Pancreas (tissue), 10 donors: Measurements from ENCODE around the gene CAPS. TPM values are rescaled to one million over a fixed set of nuclear protein-coding genes. Genes with fewer than 3 reads are reported as not detected.

Experiments
- ATAC-seq, 4 donors: fragments of 200-7000 bp; cut with Tn5 transposase; one replicate each; pipeline versions ENCODE4 v1.8.0 to v1.9.1; 2020; ENCODE audit warnings: mild to moderate bottlenecking in 4 of 4, moderate library complexity in 4 of 4
- DNase-seq, 6 donors: peaks; one replicate each; pipeline ENCODE4 v3.0.0-alpha.2; 2020
- FAIRE-seq: peaks from 2 replicates; lab custom pipeline; 2012; peaks lifted over from hg19 to GRCh38; lab: Jason Lieb, UNC
- H3K27ac ChIP-seq, 4 donors: fragments of 200-600 bp; sonication (generic); 1 replicate in 3 of 4; 2 replicates in 1 of 4; pipeline versions ENCODE4 v1.5.0 to v1.8.0; 2020
- H3K27me3 ChIP-seq, 4 donors: fragments of 200-600 bp; one replicate each; pipeline ENCODE4 v1.8.0; 2021
- H3K36me3 ChIP-seq, 3 donors: fragments of 200-600 bp; sonication (generic) in 1 of 3; one replicate each; pipeline versions ENCODE4 v1.5.0 to v1.8.0; 2020 to 2021
- H3K4me1 ChIP-seq, 3 donors: fragments of 200-600 bp; one replicate each; pipeline ENCODE4 v1.8.0; 2021
- H3K4me3 ChIP-seq, 4 donors: fragments of 200-600 bp; sonication (generic) in 2 of 4; one replicate each; pipeline versions ENCODE4 v1.5.0 to v1.8.0; 2020 to 2021
- H3K9me3 ChIP-seq, 4 donors: fragments of 200-600 bp; one replicate each; pipeline ENCODE4 v1.8.0; 2021
- WGBS, 2 donors: extraction: QIAGEN DNeasy Blood & Tissue Kit; methylation state at CpG; one replicate each; pipeline ENCODE4 v1.1.7; 2013; 5-methylcytosine and 5-hydroxymethylcytosine counted together
- intact Hi-C, 3 donors: fragments of 100-400 bp; cut with DNase I; formaldehyde crosslinking; loops; one replicate each; pipeline versions ENCODE4 v1.11.1 to v1.14.2; 2022
- polyA plus RNA-seq, 2 donors: library from polyadenylated mRNA; stranded (reverse); fragments of 200-250 nt; gene quantifications; one replicate each; pipeline ENCODE4 v1.2.3, GENCODE V29; 2013
- total RNA-seq, 6 donors: library from RNA; stranded (reverse); fragmentation: NEBNext Ultra II Directional in 4 of 6; extraction: Animal tissue kit (Norgen Biotek cat#: 25700) in 4 of 6; gene quantifications; one replicate each; pipeline versions ENCODE4 v1.2.1 to v1.2.4, GENCODE V29; 2021 to 2023
- TF ChIP-seq, protein P1 (sequence below), 4 donors: fragments of 200-600 bp; sonication (generic) in 3 of 4; IDR thresholded peaks; one replicate each; pipeline versions ENCODE4 v1.5.0 to v1.8.0; 2021; ENCODE audit warnings: antibody characterized with exemption in 4 of 4
- donor health status: healthy with polysubstance abuse.
- donor health status: DM: no; HTN: no; CAD: no; lungs with moderate emphysema.
- donor health status: DM: no; HTN: no; CAD: no.
- donor health status: control.
- donor health status: control.
- donor health status: Bipolar disorder and iron deficiency.
- donor health status: DM: yes; HTN: yes; CAD: no.
- donor health status: DM: no; HTN: no; CAD: no.
- donor health status: DM: no; HTN: no; CAD: no.
- donor health status: DM: yes; HTN: yes; CAD: no.

The CAPS gene
- total and polyA plus RNA-seq, 8 donors: 10.5 to 77.2 (median 15.8) TPM

GRCh38 chr19:5904352-5905113 lies 9.5 kb upstream of the CAPS start, which contains the start of gene VMAC:
Gene VMAC (plus strand): TSS chr19:5904872. CDS start chr19:5904891, 19 bp downstream.
- WGBS, 2 donors: 0% methylated on average over 61 of the region's 61 CpGs
- no peaks in the 10 kb centered on the region for H3K9me3 ChIP-seq
- peak within 1 kb of the TSS; percentile 73 to 84 (median 76) for H3K27ac ChIP-seq
- DNase-seq (peak; percentile 99 to 100 (median 100)), ATAC-seq (peak; percentile 75 to 87 (median 80)), FAIRE-seq (peak; percentile 98)
- peak within 1 kb of the TSS; percentile 65 to 92 (median 85) for H3K4me3 ChIP-seq
- H3K4me1 ChIP-seq: peaks cover 4 to 13% (median 6%) of the 10 kb centered on the region in 3 donors
- TF ChIP-seq, protein P1, sequence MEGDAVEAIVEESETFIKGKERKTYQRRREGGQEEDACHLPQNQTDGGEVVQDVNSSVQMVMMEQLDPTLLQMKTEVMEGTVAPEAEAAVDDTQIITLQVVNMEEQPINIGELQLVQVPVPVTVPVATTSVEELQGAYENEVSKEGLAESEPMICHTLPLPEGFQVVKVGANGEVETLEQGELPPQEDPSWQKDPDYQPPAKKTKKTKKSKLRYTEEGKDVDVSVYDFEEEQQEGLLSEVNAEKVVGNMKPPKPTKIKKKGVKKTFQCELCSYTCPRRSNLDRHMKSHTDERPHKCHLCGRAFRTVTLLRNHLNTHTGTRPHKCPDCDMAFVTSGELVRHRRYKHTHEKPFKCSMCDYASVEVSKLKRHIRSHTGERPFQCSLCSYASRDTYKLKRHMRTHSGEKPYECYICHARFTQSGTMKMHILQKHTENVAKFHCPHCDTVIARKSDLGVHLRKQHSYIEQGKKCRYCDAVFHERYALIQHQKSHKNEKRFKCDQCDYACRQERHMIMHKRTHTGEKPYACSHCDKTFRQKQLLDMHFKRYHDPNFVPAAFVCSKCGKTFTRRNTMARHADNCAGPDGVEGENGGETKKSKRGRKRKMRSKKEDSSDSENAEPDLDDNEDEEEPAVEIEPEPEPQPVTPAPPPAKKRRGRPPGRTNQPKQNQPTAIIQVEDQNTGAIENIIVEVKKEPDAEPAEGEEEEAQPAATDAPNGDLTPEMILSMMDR (IDR thresholded peaks at IDR 0.05): no peak
- H3K27me3 ChIP-seq: no peaks in the 10 kb centered on the region
- no peaks in the 10 kb centered on the region for H3K36me3 ChIP-seq
- intact Hi-C loops: no loop called here

DNA sequence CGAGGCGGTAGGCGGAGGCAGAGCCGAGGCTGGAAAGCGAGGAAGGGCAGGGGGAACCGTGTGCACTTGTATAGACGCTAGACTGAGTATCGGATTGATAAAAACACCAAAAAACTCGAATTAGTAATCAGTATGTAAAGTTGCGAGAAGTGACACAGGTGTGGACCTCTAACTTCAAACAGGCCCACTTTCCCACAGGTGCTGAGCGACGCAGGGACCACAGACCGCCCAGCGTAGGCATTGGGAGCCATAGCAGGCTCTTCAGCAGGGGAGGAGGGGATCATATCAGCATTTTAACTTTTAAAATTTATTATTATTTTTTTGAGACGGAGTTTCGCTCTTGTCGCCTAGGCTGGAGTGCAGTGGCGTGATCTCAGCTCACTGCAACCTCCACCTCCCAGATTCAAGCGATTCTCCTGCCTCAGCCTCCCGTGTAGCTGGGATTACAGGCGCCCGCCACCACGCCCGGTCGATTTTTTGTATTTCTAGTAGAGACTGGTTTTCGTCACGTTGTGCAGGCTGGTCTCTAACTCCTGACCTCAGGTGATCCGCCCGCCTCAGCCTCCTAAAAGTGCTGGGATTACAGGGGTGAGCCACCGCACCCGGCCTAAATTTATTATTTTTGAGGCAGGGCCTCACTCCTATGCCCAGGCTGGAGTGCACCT lies 8.8 kb upstream of the CAPS start:
- DNase-seq: peak in 1 of 6 donors; percentile 42
- no peak for FAIRE-seq
- 30 to 34% methylated on average over 31 of the region's 31 CpGs for WGBS, 2 donors

DNA sequence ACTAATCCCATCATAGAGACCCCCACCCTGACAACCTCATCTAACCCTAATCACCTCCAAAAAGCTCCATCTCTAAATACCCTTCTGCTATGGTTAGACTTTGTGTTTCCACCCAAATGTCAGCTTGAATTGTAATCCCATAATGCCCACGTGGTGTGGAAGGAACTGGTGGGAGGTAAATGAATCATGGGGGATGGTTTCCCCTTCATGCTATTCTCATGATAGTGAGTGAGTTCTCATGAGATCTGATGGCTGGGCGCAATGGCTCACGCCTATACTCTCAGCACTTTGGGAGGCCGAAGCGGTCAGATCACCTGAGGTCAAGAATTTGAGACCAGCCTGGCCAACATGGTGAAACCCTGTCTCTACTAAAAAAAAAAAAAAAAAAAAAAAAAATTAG lies 6.8 kb upstream of the CAPS start:
- TF ChIP-seq, protein P1 (IDR thresholded peaks at IDR 0.05): no peak
- H3K27ac ChIP-seq: no peak overlapping the region
- ATAC-seq (no peak), FAIRE-seq (no peak), DNase-seq (peak in 1 of 6 donors; percentile 10)
- H3K4me3 ChIP-seq: no peak overlapping the region
- no peaks in the 10 kb centered on the region for H3K27me3 ChIP-seq
- WGBS, 2 donors: 69 to 84% methylated on average over 5 of the region's 5 CpGs
- H3K9me3 ChIP-seq: no peaks in the 10 kb centered on the region
- H3K4me1 ChIP-seq: peaks cover 4 to 13% (median 6%) of the 10 kb centered on the region in 3 donors
- intact Hi-C loops: no loop called here
- no peaks in the 10 kb centered on the region for H3K36me3 ChIP-seq

More for the DNA sequence above, 8.8 kb upstream of the CAPS start:
- no peaks in the 10 kb centered on the region for H3K9me3 ChIP-seq
- peak overlapping the region; percentile 19 to 78 (median 62) for H3K27ac ChIP-seq
- TF ChIP-seq, protein P1 (IDR thresholded peaks at IDR 0.05): no peak
- H3K4me3 ChIP-seq: peak overlapping the region; percentile 60 to 92 (median 68)
- peaks cover 4 to 13% (median 6%) of the 10 kb centered on the region in 3 donors for H3K4me1 ChIP-seq
- H3K27me3 ChIP-seq: no peaks in the 10 kb centered on the region
- ATAC-seq: no peak
- intact Hi-C loops: no loop called here
- no peaks in the 10 kb centered on the region for H3K36me3 ChIP-seq

GRCh38 chr19:5908773-5909442 lies 5.1 kb upstream of the CAPS start:
- no peak for FAIRE-seq
- H3K36me3 ChIP-seq: no peaks in the 10 kb centered on the region
- WGBS, 2 donors: 72 to 75% methylated on average over 14 of the region's 14 CpGs
- intact Hi-C loops: no loop called here
- TF ChIP-seq, protein P1 (IDR thresholded peaks at IDR 0.05): no peak
- peaks cover 0 to 8% (median 6%) of the 10 kb centered on the region in 3 donors for H3K4me1 ChIP-seq
- H3K9me3 ChIP-seq: no peaks in the 10 kb centered on the region
- no peaks in the 10 kb centered on the region for H3K27me3 ChIP-seq
- DNase-seq: peak in 1 of 6 donors; percentile 11
- ATAC-seq: no peak
- H3K27ac ChIP-seq: no peak overlapping the region
- no peak overlapping the region for H3K4me3 ChIP-seq
